DOHH2 (cell line): Measurements from ENCODE around the gene GRIA1.

ENCODE experiments used
- H3F3A ChIP-seq: fragments of 200-600 bp; sonication (generic), shearing (Covaris generic); 2 replicates; pipeline ENCODE4 v1.6.0; 2016; ENCODE audit warnings: antibody characterized with exemption, mild to moderate bottlenecking; ENCODE audit not compliant: control insufficient read depth, insufficient read depth
- H3K27ac ChIP-seq: fragments of 200-600 bp; sonication (generic); 2 replicates; pipeline ENCODE4 v1.5.1; 2014; ENCODE audit warnings: low read depth, mild to moderate bottlenecking, low read length, moderate library complexity
- H3K27me3 ChIP-seq: fragments of 200-600 bp; sonication (generic); 2 replicates; pipeline ENCODE4 v1.6.1; 2014; ENCODE audit warnings: mild to moderate bottlenecking, low read length, mixed read lengths; ENCODE audit not compliant: control insufficient read depth
- H3K36me3 ChIP-seq: fragments of 200-600 bp; sonication (generic); 2 replicates; pipeline ENCODE4 v1.6.1; 2014; ENCODE audit warnings: mild to moderate bottlenecking, low read length, moderate library complexity, mixed read lengths; ENCODE audit not compliant: control insufficient read depth
- H3K4me1 ChIP-seq: fragments of 200-600 bp; sonication (generic); 2 replicates; pipeline ENCODE4 v1.6.1; 2014; ENCODE audit warnings: mild to moderate bottlenecking, low read length, mixed read lengths; ENCODE audit not compliant: control insufficient read depth
- H3K4me2 ChIP-seq: fragments of 200-600 bp; sonication (generic); 2 replicates; pipeline ENCODE4 v1.6.0; 2014; ENCODE audit warnings: mild to moderate bottlenecking, low read length, moderate library complexity
- H3K4me3 ChIP-seq: fragments of 200-600 bp; sonication (generic); 2 replicates; pipeline ENCODE4 v1.5.1; 2014; ENCODE audit warnings: mild to moderate bottlenecking, low read length, mixed read lengths
- H3K79me2 ChIP-seq: fragments of 200-600 bp; sonication (generic); 2 replicates; pipeline ENCODE4 v1.6.1; 2014; ENCODE audit warnings: mild to moderate bottlenecking, low read length, mixed read lengths; ENCODE audit not compliant: control insufficient read depth
- H3K9me2 ChIP-seq: fragments of 200-600 bp; sonication (generic); replicated peaks from 2 replicates; pipeline ENCODE4 v1.6.1; 2014; ENCODE audit warnings: mild to moderate bottlenecking, low read length, mixed read lengths; ENCODE audit not compliant: control insufficient read depth
- H3K9me3 ChIP-seq: fragments of 200-600 bp; sonication (generic); 2 replicates; pipeline ENCODE4 v1.6.1; 2014; ENCODE audit warnings: antibody characterized with exemption, low read length, mixed read lengths; ENCODE audit not compliant: control insufficient read depth, insufficient read depth
- H4K20me1 ChIP-seq: fragments of 200-600 bp; sonication (generic); 2 replicates; pipeline ENCODE4 v1.6.0; 2014; ENCODE audit warnings: low read depth, mild to moderate bottlenecking, antibody characterized with exemption, low read length, moderate library complexity; ENCODE audit not compliant: control insufficient read depth, insufficient read depth
- EZH2phosphoT487 ChIP-seq: fragments of 200-600 bp; sonication (generic); IDR thresholded peaks from 2 replicates; pipeline ENCODE4 v1.6.1; 2017; ENCODE audit warnings: borderline replicate concordance, mild to moderate bottlenecking, antibody characterized with exemption, low read length, moderate library complexity, mixed read lengths
- TF ChIP-seq, protein P1 (sequence below): fragments of 200-600 bp; sonication (generic); IDR thresholded peaks from one replicate; pipeline ENCODE4 v1.5.1; 2014; ENCODE audit warnings: antibody characterized with exemption, mild to moderate bottlenecking, low read depth, low read length; ENCODE audit not compliant: poor library complexity, severe bottlenecking

The GRIA1 gene

DNA sequence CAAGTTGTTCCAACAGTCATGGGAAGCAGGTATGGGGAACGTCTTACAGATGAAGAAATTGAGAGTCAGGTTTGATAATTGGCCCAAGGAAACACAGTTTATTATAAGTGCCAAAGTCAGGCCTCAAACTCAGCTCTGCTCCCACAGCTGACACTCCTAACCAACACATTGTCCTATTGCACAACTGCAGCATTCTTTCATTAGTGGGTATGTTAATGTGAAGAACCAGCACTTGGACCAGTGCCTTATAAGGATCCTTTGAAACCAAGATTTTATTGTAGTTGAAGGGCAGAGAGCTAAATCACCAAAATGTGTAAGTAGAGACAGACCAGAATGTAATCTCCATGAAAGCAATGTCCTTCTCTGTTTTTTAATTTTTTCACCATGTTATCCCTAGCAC, 56.1 kb downstream of the GRIA1 start:
- no peaks in the 10 kb centered on the region for H3K4me1 ChIP-seq
- no peak overlapping the region for H3K27ac ChIP-seq
- no peaks in the 10 kb centered on the region for H3K79me2 ChIP-seq
- no peaks in the 10 kb centered on the region for H3K36me3 ChIP-seq
- no peaks in the 10 kb centered on the region for H3K9me3 ChIP-seq
- no peaks in the 10 kb centered on the region for H4K20me1 ChIP-seq
- H3K9me2 ChIP-seq: no peaks in the 10 kb centered on the region
- no peaks in the 10 kb centered on the region for H3K27me3 ChIP-seq
- no peaks in the 10 kb centered on the region for H3F3A ChIP-seq
- no peak overlapping the region for H3K4me2 ChIP-seq
- no peak for TF ChIP-seq EZH2phosphoT487
- TF ChIP-seq, protein P1, sequence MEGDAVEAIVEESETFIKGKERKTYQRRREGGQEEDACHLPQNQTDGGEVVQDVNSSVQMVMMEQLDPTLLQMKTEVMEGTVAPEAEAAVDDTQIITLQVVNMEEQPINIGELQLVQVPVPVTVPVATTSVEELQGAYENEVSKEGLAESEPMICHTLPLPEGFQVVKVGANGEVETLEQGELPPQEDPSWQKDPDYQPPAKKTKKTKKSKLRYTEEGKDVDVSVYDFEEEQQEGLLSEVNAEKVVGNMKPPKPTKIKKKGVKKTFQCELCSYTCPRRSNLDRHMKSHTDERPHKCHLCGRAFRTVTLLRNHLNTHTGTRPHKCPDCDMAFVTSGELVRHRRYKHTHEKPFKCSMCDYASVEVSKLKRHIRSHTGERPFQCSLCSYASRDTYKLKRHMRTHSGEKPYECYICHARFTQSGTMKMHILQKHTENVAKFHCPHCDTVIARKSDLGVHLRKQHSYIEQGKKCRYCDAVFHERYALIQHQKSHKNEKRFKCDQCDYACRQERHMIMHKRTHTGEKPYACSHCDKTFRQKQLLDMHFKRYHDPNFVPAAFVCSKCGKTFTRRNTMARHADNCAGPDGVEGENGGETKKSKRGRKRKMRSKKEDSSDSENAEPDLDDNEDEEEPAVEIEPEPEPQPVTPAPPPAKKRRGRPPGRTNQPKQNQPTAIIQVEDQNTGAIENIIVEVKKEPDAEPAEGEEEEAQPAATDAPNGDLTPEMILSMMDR: no peak
- no peak overlapping the region for H3K4me3 ChIP-seq

DNA sequence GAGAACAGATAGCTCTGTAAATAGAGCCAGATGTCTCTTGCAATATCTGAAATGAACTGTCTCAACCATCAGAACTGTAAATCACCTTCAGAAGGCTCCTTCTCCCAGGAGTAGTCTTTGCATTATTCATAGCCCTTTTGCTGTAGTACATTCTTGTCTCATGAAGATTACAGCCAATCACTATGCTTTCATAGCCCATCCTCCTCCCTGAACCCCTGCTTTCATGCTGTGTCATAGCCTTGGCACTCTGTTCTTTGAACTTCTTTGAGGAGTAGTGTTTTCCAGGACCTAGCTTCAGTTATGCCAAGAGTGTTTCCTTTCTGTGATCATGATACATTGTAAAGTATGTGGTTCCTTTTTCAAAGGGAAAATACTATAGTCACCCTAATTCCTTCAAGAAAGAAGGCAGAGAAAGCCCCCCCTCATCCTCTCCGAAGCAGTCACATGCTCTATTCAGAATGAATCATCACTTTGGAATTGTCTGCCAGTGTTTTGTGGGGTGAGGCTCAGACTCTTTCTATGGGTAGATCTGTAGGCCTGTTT, 61.1 kb downstream of the GRIA1 start:
- Histone ChIP-seq H3K79me2 (no peaks in the 10 kb centered on the region), H3K9me2 (no peaks in the 10 kb centered on the region), H3K4me3 (no peak overlapping the region), H3K4me1 (no peaks in the 10 kb centered on the region), H3K27me3 (no peaks in the 10 kb centered on the region), H4K20me1 (no peaks in the 10 kb centered on the region), H3K4me2 (no peak overlapping the region), H3K36me3 (no peaks in the 10 kb centered on the region), H3K9me3 (no peaks in the 10 kb centered on the region), H3F3A (no peaks in the 10 kb centered on the region), H3K27ac (no peak overlapping the region)
- TF ChIP-seq, protein P1: no peak
- TF ChIP-seq EZH2phosphoT487: no peak

DNA sequence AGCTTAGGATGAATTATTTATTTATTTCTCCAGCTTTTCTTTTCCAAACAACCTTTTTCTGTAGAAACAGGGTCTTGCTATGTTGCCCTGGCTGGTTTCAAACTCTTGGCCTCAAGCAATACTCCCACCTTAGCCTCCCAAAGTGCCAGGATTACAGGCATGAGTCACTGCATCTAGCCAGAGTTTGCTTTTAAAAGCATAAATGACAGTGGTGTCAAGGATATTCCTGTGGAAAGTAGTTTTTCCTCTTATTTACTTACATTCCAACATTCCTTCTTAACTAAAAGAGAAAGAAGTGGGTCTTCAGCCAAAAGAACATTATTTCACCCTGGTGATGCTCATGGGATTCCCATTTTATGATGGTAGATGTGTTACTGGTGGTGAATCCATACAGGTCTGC, 62.4 kb downstream of the GRIA1 start:
- H3K27me3 ChIP-seq: no peaks in the 10 kb centered on the region
- no peaks in the 10 kb centered on the region for H3K9me2 ChIP-seq
- H4K20me1 ChIP-seq: no peaks in the 10 kb centered on the region
- no peak for TF ChIP-seq EZH2phosphoT487
- TF ChIP-seq, protein P1: no peak
- no peaks in the 10 kb centered on the region for H3K9me3 ChIP-seq
- no peak overlapping the region for H3K4me2 ChIP-seq
- no peaks in the 10 kb centered on the region for H3K36me3 ChIP-seq
- no peak overlapping the region for H3K27ac ChIP-seq
- no peaks in the 10 kb centered on the region for H3K79me2 ChIP-seq
- H3K4me3 ChIP-seq: no peak overlapping the region
- no peaks in the 10 kb centered on the region for H3K4me1 ChIP-seq
- H3F3A ChIP-seq: no peaks in the 10 kb centered on the region
